ENCODE results near the gene WAS.

WAS gene

GRCh38 chrX:48720577-48721250, 37.1 kb downstream of the WAS start:
- Histone ChIP-seq H3K27me3 (no peaks in the 10 kb centered on the region), H3K9me3 (no peaks in the 10 kb centered on the region), H3K4me1 (no peaks in the 10 kb centered on the region), H3K36me3 (no peaks in the 10 kb centered on the region), H3K4me3 (no peak overlapping the region), H3K27ac (no peak overlapping the region)
- TF ChIP-seq CTCF (IDR thresholded peaks at IDR 0.05): no peak
- intact Hi-C loops (cut with DNase I; ENCODE audit: low total_unique reads): no loop called here
- DNase-seq: no peak

DNA sequence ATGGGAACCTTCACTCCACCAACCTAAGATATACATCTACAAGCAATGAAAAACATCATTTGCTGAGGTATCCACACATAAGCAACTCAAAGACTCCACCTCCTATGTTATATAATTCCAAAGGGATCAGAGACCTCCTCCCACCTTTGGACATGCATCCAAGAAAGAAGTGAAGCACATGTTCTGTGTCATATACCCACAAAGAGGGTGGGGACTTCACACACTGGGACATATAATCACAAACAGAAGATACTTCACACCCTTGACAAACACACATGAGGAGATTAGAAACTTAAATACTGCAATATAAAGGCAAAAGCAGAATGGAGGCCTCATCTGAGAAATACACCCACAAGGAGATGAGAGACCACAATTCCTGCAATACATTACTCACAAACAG, 38.3 kb downstream of the WAS start:
- H3K27me3 ChIP-seq: no peaks in the 10 kb centered on the region
- no peak for TF ChIP-seq CTCF (IDR thresholded peaks at IDR 0.05)

GRCh38 chrX:48726596-48726995, 43.0 kb downstream of the WAS start:
- Histone ChIP-seq H3K9me3 (no peaks in the 10 kb centered on the region), H3K27me3 (no peaks in the 10 kb centered on the region), H3K4me1 (no peaks in the 10 kb centered on the region), H3K36me3 (no peaks in the 10 kb centered on the region), H3K4me3 (no peak overlapping the region), H3K27ac (no peak overlapping the region)
- intact Hi-C loops (cut with DNase I; ENCODE audit: low total_unique reads): no loop called here
- TF ChIP-seq CTCF (IDR thresholded peaks at IDR 0.05): no peak
- no peak for DNase-seq

More for the DNA sequence above, 38.3 kb downstream of the WAS start:
- Histone ChIP-seq H3K27ac (no peak overlapping the region), H3K4me1 (no peaks in the 10 kb centered on the region), H3K36me3 (no peaks in the 10 kb centered on the region), H3K9me3 (no peaks in the 10 kb centered on the region), H3K4me3 (no peak overlapping the region)
- intact Hi-C loops (cut with DNase I; ENCODE audit: low total_unique reads): no loop called here
- DNase-seq: no peak

DNA sequence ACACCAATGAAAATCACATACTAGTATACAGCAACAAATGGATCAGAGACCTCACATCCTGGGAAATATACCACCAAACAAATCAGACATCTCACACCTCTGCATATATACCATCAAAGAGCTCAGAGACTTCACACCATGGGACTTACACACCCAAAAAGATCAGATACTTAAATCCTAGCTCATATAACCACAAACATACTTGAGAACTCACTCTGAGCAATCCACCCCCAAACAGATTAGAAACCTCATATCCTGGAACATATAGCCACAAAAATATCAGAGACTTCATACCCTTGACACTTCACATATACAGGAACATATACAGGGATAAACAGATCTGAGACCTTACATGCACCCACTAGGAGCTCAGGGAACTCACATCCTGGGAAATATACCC, 45.1 kb downstream of the WAS start:
- Histone ChIP-seq H3K4me1 (no peaks in the 10 kb centered on the region), H3K9me3 (no peaks in the 10 kb centered on the region), H3K27ac (no peak overlapping the region), H3K36me3 (no peaks in the 10 kb centered on the region), H3K4me3 (no peak overlapping the region), H3K27me3 (no peaks in the 10 kb centered on the region)
- no peak for TF ChIP-seq CTCF (IDR thresholded peaks at IDR 0.05)
- intact Hi-C loops (cut with DNase I; ENCODE audit: low total_unique reads): no loop called here
- DNase-seq: no peak

DNA sequence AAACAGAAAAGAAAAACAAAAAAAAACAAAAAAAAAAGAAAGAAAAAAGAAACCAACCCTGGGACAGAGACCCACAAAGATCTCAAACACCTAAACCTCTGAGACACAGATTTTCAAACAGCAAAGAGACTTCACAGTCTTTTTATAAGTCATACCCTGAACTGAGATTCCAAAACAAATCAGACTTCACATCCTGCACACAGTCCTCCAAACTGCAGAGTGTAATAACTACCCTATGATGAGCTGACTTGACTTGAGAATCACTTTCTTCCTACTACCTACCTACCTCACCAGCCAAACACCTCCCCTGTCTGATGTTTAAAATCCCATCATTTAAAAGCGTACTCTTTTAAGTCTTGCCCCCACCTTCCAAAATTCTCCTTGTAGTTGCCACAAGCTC, 52.7 kb downstream of the WAS start:
- intact Hi-C loops (cut with DNase I; ENCODE audit: low total_unique reads): loop anchor here (5.0 kb wide), 1 partner anchor 66 kb away; the partner anchor contains the start of gene HDAC6
- no peak for TF ChIP-seq CTCF (IDR thresholded peaks at IDR 0.05)
- Histone ChIP-seq H3K27ac (no peak overlapping the region), H3K4me1 (peaks cover 0 to 5% (median 0%) of the 10 kb centered on the region in 4 donors), H3K4me3 (no peak overlapping the region), H3K27me3 (no peaks in the 10 kb centered on the region), H3K36me3 (no peaks in the 10 kb centered on the region), H3K9me3 (no peaks in the 10 kb centered on the region)
- no peak for DNase-seq

GRCh38 chrX:48736878-48737212, 53.2 kb downstream of the WAS start:
- H3K27me3 ChIP-seq: no peaks in the 10 kb centered on the region
- intact Hi-C loops (cut with DNase I; ENCODE audit: low total_unique reads): loop anchor here (5.0 kb wide), 1 partner anchor 65 kb away; the partner anchor contains the start of gene HDAC6
- peak overlapping the region in 1 of 2 donors; percentile 67 for H3K4me3 ChIP-seq
- peak overlapping the region in 1 of 2 donors; percentile 85 for H3K27ac ChIP-seq
- H3K4me1 ChIP-seq: peaks cover 0 to 5% (median 0%) of the 10 kb centered on the region in 4 donors
- DNase-seq: no peak
- no peaks in the 10 kb centered on the region for H3K9me3 ChIP-seq
- no peaks in the 10 kb centered on the region for H3K36me3 ChIP-seq
- TF ChIP-seq CTCF (IDR thresholded peaks at IDR 0.05): no peak
